Loucy (cell line): ENCODE measurements around the gene NT5DC4.

Experiments
- EZH2phosphoT487 ChIP-seq: fragments of 200-600 bp; IDR thresholded peaks from 2 replicates; pipeline ENCODE4 v1.6.1; 2018; ENCODE audit warnings: antibody characterized with exemption, mild to moderate bottlenecking, moderate library complexity, borderline replicate concordance
- TF ChIP-seq, protein P1 (sequence below): fragments of 200-600 bp; sonication (generic); conservative IDR thresholded peaks from 2 replicates; pipeline ENCODE4 v1.5.1; 2014; ENCODE audit warnings: mild to moderate bottlenecking, antibody characterized with exemption, low read length

- TF ChIP-seq, protein P1, sequence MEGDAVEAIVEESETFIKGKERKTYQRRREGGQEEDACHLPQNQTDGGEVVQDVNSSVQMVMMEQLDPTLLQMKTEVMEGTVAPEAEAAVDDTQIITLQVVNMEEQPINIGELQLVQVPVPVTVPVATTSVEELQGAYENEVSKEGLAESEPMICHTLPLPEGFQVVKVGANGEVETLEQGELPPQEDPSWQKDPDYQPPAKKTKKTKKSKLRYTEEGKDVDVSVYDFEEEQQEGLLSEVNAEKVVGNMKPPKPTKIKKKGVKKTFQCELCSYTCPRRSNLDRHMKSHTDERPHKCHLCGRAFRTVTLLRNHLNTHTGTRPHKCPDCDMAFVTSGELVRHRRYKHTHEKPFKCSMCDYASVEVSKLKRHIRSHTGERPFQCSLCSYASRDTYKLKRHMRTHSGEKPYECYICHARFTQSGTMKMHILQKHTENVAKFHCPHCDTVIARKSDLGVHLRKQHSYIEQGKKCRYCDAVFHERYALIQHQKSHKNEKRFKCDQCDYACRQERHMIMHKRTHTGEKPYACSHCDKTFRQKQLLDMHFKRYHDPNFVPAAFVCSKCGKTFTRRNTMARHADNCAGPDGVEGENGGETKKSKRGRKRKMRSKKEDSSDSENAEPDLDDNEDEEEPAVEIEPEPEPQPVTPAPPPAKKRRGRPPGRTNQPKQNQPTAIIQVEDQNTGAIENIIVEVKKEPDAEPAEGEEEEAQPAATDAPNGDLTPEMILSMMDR, result no peak
- TF ChIP-seq EZH2phosphoT487, result no peak
Observed at GRCh38 chr2:112788653-112789052, 67.8 kb downstream of the NT5DC4 start.
